Measurements from ENCODE around the gene BFAR. TPM values are rescaled to one million over a fixed set of nuclear protein-coding genes. Genes with fewer than 3 reads are reported as not detected.
"Not testable (repeated sequence)": the region's sequence is repeated elsewhere in the genome, so short reads cannot be mapped to it uniquely, and the experiment has no call there.

The BFAR gene
- total RNA-seq, 1 donor from 2014 or later, result 67.6 TPM

GRCh38 chr16:14676633-14677032 is 43.9 kb downstream of the BFAR start:
- H3K36me3 Mint-ChIP-seq, result no peaks in the 10 kb centered on the region
- H3K27me3 Mint-ChIP-seq, result peaks cover 3% of the 10 kb centered on the region
- no peak for TF ChIP-seq CTCF (conservative IDR thresholded peaks at IDR 0.05)
- H3K27ac Mint-ChIP-seq, result no peak overlapping the region
- peaks cover 4% of the 10 kb centered on the region for H3K4me1 Mint-ChIP-seq (ENCODE audit: unreplicated experiment)
- H3K4me3 Mint-ChIP-seq, result no peak overlapping the region
- DNase-seq (ENCODE audit: extremely low spot score, unreplicated experiment), result no peak
- H3K9me3 Mint-ChIP-seq, result peaks cover 4% of the 10 kb centered on the region

- no peak for DNase-seq (ENCODE audit: extremely low spot score, unreplicated experiment)
- Mint-ChIP-seq H3K27me3 (peaks cover 3% of the 10 kb centered on the region), H3K4me3 (no peak overlapping the region), H3K9me3 (peaks cover 4% of the 10 kb centered on the region), H3K36me3 (no peaks in the 10 kb centered on the region), H3K27ac (no peak overlapping the region), H3K4me1 (ENCODE audit: unreplicated experiment) (peaks cover 1% of the 10 kb centered on the region)
- TF ChIP-seq CTCF (conservative IDR thresholded peaks at IDR 0.05), result no peak
Observed at GRCh38 chr16:14677627-14678026, 44.9 kb downstream of the BFAR start.

GRCh38 chr16:14678748-14679497 is 46.2 kb downstream of the BFAR start:
- Mint-ChIP-seq H3K9me3 (peaks cover 4% of the 10 kb centered on the region), H3K27ac (no peak overlapping the region), H3K4me3 (no peak overlapping the region), H3K36me3 (no peaks in the 10 kb centered on the region), H3K4me1 (ENCODE audit: unreplicated experiment) (no peaks in the 10 kb centered on the region), H3K27me3 (peaks cover 3% of the 10 kb centered on the region)
- no peak for DNase-seq (ENCODE audit: extremely low spot score, unreplicated experiment)
- no peak for TF ChIP-seq CTCF (conservative IDR thresholded peaks at IDR 0.05)

- not testable (repeated sequence) for DNase-seq (ENCODE audit: extremely low spot score, unreplicated experiment); H3K27ac Mint-ChIP-seq; H3K4me1 Mint-ChIP-seq (ENCODE audit: unreplicated experiment); H3K9me3 Mint-ChIP-seq; H3K36me3 Mint-ChIP-seq; H3K27me3 Mint-ChIP-seq; H3K4me3 Mint-ChIP-seq
Observed at GRCh38 chr16:14680396-14680795, 47.6 kb downstream of the BFAR start.

- Mint-ChIP-seq H3K27me3 (no peaks in the 10 kb centered on the region), H3K4me1 (ENCODE audit: unreplicated experiment) (no peaks in the 10 kb centered on the region), H3K4me3 (no peak overlapping the region), H3K9me3 (no peaks in the 10 kb centered on the region), H3K36me3 (no peaks in the 10 kb centered on the region), H3K27ac (no peak overlapping the region)
- TF ChIP-seq CTCF (conservative IDR thresholded peaks at IDR 0.05), result no peak
- DNase-seq (ENCODE audit: extremely low spot score, unreplicated experiment), result no peak
Observed at GRCh38 chr16:14681115-14681514, 48.4 kb downstream of the BFAR start.

GRCh38 chr16:14682121-14682520 is 49.4 kb downstream of the BFAR start:
- DNase-seq (ENCODE audit: extremely low spot score, unreplicated experiment), result no peak
- no peak overlapping the region for H3K27ac Mint-ChIP-seq
- H3K9me3 Mint-ChIP-seq, result no peaks in the 10 kb centered on the region
- no peaks in the 10 kb centered on the region for H3K36me3 Mint-ChIP-seq
- H3K27me3 Mint-ChIP-seq, result no peaks in the 10 kb centered on the region
- no peaks in the 10 kb centered on the region for H3K4me1 Mint-ChIP-seq (ENCODE audit: unreplicated experiment)
- no peak for TF ChIP-seq CTCF (conservative IDR thresholded peaks at IDR 0.05)
- H3K4me3 Mint-ChIP-seq, result no peak overlapping the region

- not testable (repeated sequence) for DNase-seq (ENCODE audit: extremely low spot score, unreplicated experiment); H3K36me3 Mint-ChIP-seq; H3K4me3 Mint-ChIP-seq; H3K9me3 Mint-ChIP-seq; H3K27ac Mint-ChIP-seq; H3K4me1 Mint-ChIP-seq (ENCODE audit: unreplicated experiment); H3K27me3 Mint-ChIP-seq
Observed at GRCh38 chr16:14685870-14686793, 53.4 kb downstream of the BFAR start.

- not testable (repeated sequence) for H3K27ac Mint-ChIP-seq; H3K9me3 Mint-ChIP-seq; H3K4me1 Mint-ChIP-seq (ENCODE audit: unreplicated experiment); DNase-seq (ENCODE audit: extremely low spot score, unreplicated experiment); H3K27me3 Mint-ChIP-seq; H3K4me3 Mint-ChIP-seq; H3K36me3 Mint-ChIP-seq
Observed at GRCh38 chr16:14694129-14694528, 61.4 kb downstream of the BFAR start, which contains the start of gene PLA2G10. PLA2G10 (minus strand) TSS chr16:14694308; CDS start chr16:14694229, 79 bp downstream.
